ENCODE data around the gene HSPB1.
"Not testable (repeated sequence)": the region's sequence is repeated elsewhere in the genome, so short reads cannot be mapped to it uniquely, and the experiment has no call there.

The HSPB1 gene

GRCh38 chr7:76269895-76270294, 32.6 kb upstream of the HSPB1 start:
- Histone ChIP-seq H3K36me3 (ENCODE audit: insufficient read depth, low read length) (no peaks in the 10 kb centered on the region), H4K20me1 (ENCODE audit: insufficient read depth, low read length, poor library complexity, severe bottlenecking) (no peaks in the 10 kb centered on the region), H3K4me3 (ENCODE audit: low read length, poor library complexity, severe bottlenecking) (no peak overlapping the region), H3K9ac (ENCODE audit: low read depth, low read length, poor library complexity, severe bottlenecking) (no peak overlapping the region), H3K4me2 (ENCODE audit: low read depth, low read length, poor library complexity, severe bottlenecking) (no peak overlapping the region), H3K27me3 (ENCODE audit: insufficient read depth, low read length, poor library complexity, severe bottlenecking) (no peaks in the 10 kb centered on the region), H3K9me3 (ENCODE audit: insufficient read depth, low read depth, low read length) (no peaks in the 10 kb centered on the region), H3K9me2 (replicated peaks; ENCODE audit: low read depth, low read length) (no peaks in the 10 kb centered on the region), H3K79me2 (ENCODE audit: insufficient read depth, low read length) (no peaks in the 10 kb centered on the region), H3K4me1 (ENCODE audit: insufficient read depth, low read length, poor library complexity, severe bottlenecking) (peaks cover 4% of the 10 kb centered on the region), H3F3A (ENCODE audit: low read depth) (no peaks in the 10 kb centered on the region), H2AFZ (ENCODE audit: low read length) (no peak overlapping the region)
- no peak for TF ChIP-seq CTCF (conservative IDR thresholded peaks at IDR 0.05; ENCODE audit: low read length)
- no peak for TF ChIP-seq EZH2phosphoT487 (IDR thresholded peaks at IDR 0.05; ENCODE audit: borderline replicate concordance)

- not testable (repeated sequence) for H3F3A ChIP-seq (ENCODE audit: low read depth); H3K9me3 ChIP-seq (ENCODE audit: insufficient read depth, low read depth, low read length); H3K4me2 ChIP-seq (ENCODE audit: low read depth, low read length, poor library complexity, severe bottlenecking); H2AFZ ChIP-seq (ENCODE audit: low read length); H3K79me2 ChIP-seq (ENCODE audit: insufficient read depth, low read length); H3K4me1 ChIP-seq (ENCODE audit: insufficient read depth, low read length, poor library complexity, severe bottlenecking); H4K20me1 ChIP-seq (ENCODE audit: insufficient read depth, low read length, poor library complexity, severe bottlenecking); H3K9me2 ChIP-seq (replicated peaks; ENCODE audit: low read depth, low read length); H3K4me3 ChIP-seq (ENCODE audit: low read length, poor library complexity, severe bottlenecking); H3K9ac ChIP-seq (ENCODE audit: low read depth, low read length, poor library complexity, severe bottlenecking); H3K36me3 ChIP-seq (ENCODE audit: insufficient read depth, low read length); H3K27me3 ChIP-seq (ENCODE audit: insufficient read depth, low read length, poor library complexity, severe bottlenecking)
Measured at GRCh38 chr7:76271384-76271783, 31.1 kb upstream of the HSPB1 start.

- H4K20me1 ChIP-seq (ENCODE audit: insufficient read depth, low read length, poor library complexity, severe bottlenecking), result no peaks in the 10 kb centered on the region
- H3K27me3 ChIP-seq (ENCODE audit: insufficient read depth, low read length, poor library complexity, severe bottlenecking), result no peaks in the 10 kb centered on the region
- H3F3A ChIP-seq (ENCODE audit: low read depth), result no peaks in the 10 kb centered on the region
- H2AFZ ChIP-seq (ENCODE audit: low read length), result no peak overlapping the region; the same call in 1 of the 2 replicates
- no peaks in the 10 kb centered on the region for H3K9me2 ChIP-seq (replicated peaks; ENCODE audit: low read depth, low read length)
- no peak overlapping the region for H3K4me2 ChIP-seq (ENCODE audit: low read depth, low read length, poor library complexity, severe bottlenecking)
- H3K79me2 ChIP-seq (ENCODE audit: insufficient read depth, low read length), result no peaks in the 10 kb centered on the region
- no peak overlapping the region for H3K4me3 ChIP-seq (ENCODE audit: low read length, poor library complexity, severe bottlenecking)
- H3K9me3 ChIP-seq (ENCODE audit: insufficient read depth, low read depth, low read length), result no peaks in the 10 kb centered on the region
- no peaks in the 10 kb centered on the region for H3K36me3 ChIP-seq (ENCODE audit: insufficient read depth, low read length)
- no peak for TF ChIP-seq CTCF (conservative IDR thresholded peaks at IDR 0.05; ENCODE audit: low read length)
- no peak for TF ChIP-seq EZH2phosphoT487 (IDR thresholded peaks at IDR 0.05; ENCODE audit: borderline replicate concordance)
- peaks cover 4% of the 10 kb centered on the region for H3K4me1 ChIP-seq (ENCODE audit: insufficient read depth, low read length, poor library complexity, severe bottlenecking)
- H3K9ac ChIP-seq (ENCODE audit: low read depth, low read length, poor library complexity, severe bottlenecking), result no peak overlapping the region
Measured at GRCh38 chr7:76272142-76272541, 30.3 kb upstream of the HSPB1 start.

GRCh38 chr7:76272851-76273497, 29.5 kb upstream of the HSPB1 start:
- Histone ChIP-seq H3K9me2 (replicated peaks; ENCODE audit: low read depth, low read length) (no peaks in the 10 kb centered on the region), H3K4me1 (ENCODE audit: insufficient read depth, low read length, poor library complexity, severe bottlenecking) (peaks cover 4% of the 10 kb centered on the region), H3K79me2 (ENCODE audit: insufficient read depth, low read length) (no peaks in the 10 kb centered on the region), H2AFZ (ENCODE audit: low read length) (peak overlapping the region; percentile 84), H4K20me1 (ENCODE audit: insufficient read depth, low read length, poor library complexity, severe bottlenecking) (no peaks in the 10 kb centered on the region), H3K9me3 (ENCODE audit: insufficient read depth, low read depth, low read length) (no peaks in the 10 kb centered on the region), H3K9ac (ENCODE audit: low read depth, low read length, poor library complexity, severe bottlenecking) (peak overlapping the region; percentile 4), H3F3A (ENCODE audit: low read depth) (no peaks in the 10 kb centered on the region), H3K4me2 (ENCODE audit: low read depth, low read length, poor library complexity, severe bottlenecking) (peak overlapping the region; percentile 25), H3K36me3 (ENCODE audit: insufficient read depth, low read length) (no peaks in the 10 kb centered on the region), H3K4me3 (ENCODE audit: low read length, poor library complexity, severe bottlenecking) (no peak overlapping the region), H3K27me3 (ENCODE audit: insufficient read depth, low read length, poor library complexity, severe bottlenecking) (no peaks in the 10 kb centered on the region)
- TF ChIP-seq CTCF (conservative IDR thresholded peaks at IDR 0.05; ENCODE audit: low read length), result no peak
- TF ChIP-seq EZH2phosphoT487 (IDR thresholded peaks at IDR 0.05; ENCODE audit: borderline replicate concordance), result no peak

Measured in Loucy (cell line).